GM12878 (cell line): ENCODE data around the gene NBEA. TPM values are rescaled to one million over a fixed set of nuclear protein-coding genes. Genes with fewer than 3 reads are reported as not detected.

Experiments used
- ATAC-seq: fragments of 200-7000 bp; cut with Tn5 transposase; 3 replicates; pipeline ENCODE4 v1.9.1; 2020; ENCODE audit warnings: mild to moderate bottlenecking, moderate library complexity
- BruUV-seq: library from RNA; stranded (reverse); fragments of 400-500 nt; replicated peaks from 2 replicates; lab custom pipeline; 2021; lab: Mats Ljungman, UMichigan
- CTCF ChIA-PET: fragments of 300-600 bp; sonication (Branson Sonifier 250); formaldehyde crosslinking; extraction: SDS; loops from one replicate; lab custom pipeline; 2021; ENCODE audit warnings: inconsistent platforms; lab: Yijun Ruan, JAX
- POLR2A ChIA-PET: fragments of 350-600 bp; formaldehyde crosslinking; extraction: SDS; loops from one replicate; lab custom pipeline; 2021; ENCODE audit warnings: inconsistent platforms; lab: Charles Lee
- RAD21 ChIA-PET: fragments of 300-600 bp; sonication (Branson Sonifier 250); formaldehyde crosslinking; loops from one replicate; lab custom pipeline; 2023; ENCODE audit warnings: antibody characterized with exemption; ENCODE audit not compliant: unreplicated experiment; lab: Charles Lee
- SMC1A ChIA-PET: fragments of 300-600 bp; sonication (Branson Sonifier 250); formaldehyde crosslinking; loops from one replicate; lab custom pipeline; 2023; ENCODE audit not compliant: unreplicated experiment, uncharacterized antibody; lab: Charles Lee
- DNase-seq: peaks from one replicate; pipeline ENCODE4 v3.0.0-alpha.2; 2011; ENCODE audit warnings: low read depth, low spot score
- FAIRE-seq: peaks from 3 replicates; lab custom pipeline; 2011; peaks lifted over from hg19 to GRCh38; lab: Jason Lieb, UNC
- H2AFZ ChIP-seq: 2 replicates; pipeline ENCODE4 v1.6.0; 2011; ENCODE audit warnings: low read depth, low read length, control low read depth; ENCODE audit not compliant: control insufficient read depth
- H3K27ac ChIP-seq: 2 replicates; pipeline ENCODE4 v1.5.1; 2011; ENCODE audit warnings: control low read depth; ENCODE audit not compliant: control insufficient read depth, insufficient read depth
- H3K27me3 ChIP-seq, 2 experiments: replicated peaks in 1 of 2; 2 replicates each; pipeline versions ENCODE4 v1.6.0 to v1.6.1; 2011; ENCODE audit warnings: low read length in 1 of 2; ENCODE audit not compliant: control insufficient read depth in 2 of 2, insufficient read depth in 2 of 2
- H3K36me3 ChIP-seq, 2 experiments: 2 replicates each; pipeline ENCODE4 v1.5.1; 2011; ENCODE audit warnings: low read length in 1 of 2; ENCODE audit not compliant: control insufficient read depth in 2 of 2, insufficient read depth in 2 of 2
- H3K4me1 ChIP-seq: 2 replicates; pipeline ENCODE4 v1.6.1; 2011; ENCODE audit warnings: mild to moderate bottlenecking, low read length, moderate library complexity, mixed read lengths; ENCODE audit not compliant: control insufficient read depth, insufficient read depth
- H3K4me2 ChIP-seq: 2 replicates; pipeline ENCODE4 v1.6.0; 2011; ENCODE audit warnings: control low read depth; ENCODE audit not compliant: control insufficient read depth, insufficient read depth
- H3K4me3 ChIP-seq: fragments of 200-600 bp; sonication (generic); 2 replicates; pipeline ENCODE4 v1.5.1; 2016
- H3K79me2 ChIP-seq: 2 replicates; pipeline ENCODE4 v1.6.0; 2011; ENCODE audit warnings: low read length; ENCODE audit not compliant: control insufficient read depth, insufficient read depth
- H3K9ac ChIP-seq: 2 replicates; pipeline ENCODE4 v1.8.0; 2011; ENCODE audit warnings: low read length, control low read depth, mixed read lengths; ENCODE audit not compliant: control insufficient read depth, insufficient read depth
- H3K9me3 ChIP-seq: replicated peaks from 3 replicates; pipeline ENCODE4 v1.5.1; 2011; ENCODE audit warnings: mild to moderate bottlenecking, low read length; ENCODE audit not compliant: control insufficient read depth, insufficient read depth
- H4K20me1 ChIP-seq: 2 replicates; pipeline ENCODE4 v1.6.0; 2011; ENCODE audit not compliant: control insufficient read depth, insufficient read depth
- CREB1 ChIP-seq: IDR thresholded peaks from 2 replicates; pipeline ENCODE4 v1.6.1; 2012; ENCODE audit warnings: low read depth, mild to moderate bottlenecking, inconsistent platforms
- E4F1 ChIP-seq: fragments of 450-650 bp; IDR thresholded peaks from 2 replicates; pipeline ENCODE4 v1.6.1; 2018; ENCODE audit warnings: borderline replicate concordance, mild to moderate bottlenecking; ENCODE audit not compliant: partially characterized antibody
- ESRRA ChIP-seq: IDR thresholded peaks from 2 replicates; pipeline ENCODE4 v1.6.1; 2012; ENCODE audit warnings: mild to moderate bottlenecking, low read length, improper control_type of control experiment
- KDM1A ChIP-seq: fragments of 200-600 bp; sonication (generic); IDR thresholded peaks from 2 replicates; pipeline ENCODE4 v1.6.1; 2016; ENCODE audit warnings: borderline replicate concordance
- NFXL1 ChIP-seq: fragments of 450-650 bp; IDR thresholded peaks from 2 replicates; pipeline ENCODE4 v1.6.1; 2017; ENCODE audit warnings: antibody characterized with exemption, mild to moderate bottlenecking, borderline replicate concordance
- SP1 ChIP-seq: IDR thresholded peaks from one replicate; pipeline ENCODE4 v1.6.1; 2011; ENCODE audit warnings: low read depth, low read length
- TAF1 ChIP-seq: IDR thresholded peaks from 2 replicates; pipeline ENCODE4 v1.6.1; 2011; ENCODE audit warnings: mild to moderate bottlenecking, low read depth, low read length, borderline replicate concordance
- USF1 ChIP-seq: IDR thresholded peaks from 2 replicates; pipeline ENCODE4 v1.6.1; 2011; ENCODE audit warnings: borderline replicate concordance, low read depth, mild to moderate bottlenecking, moderate library complexity, mixed read lengths, low read length; ENCODE audit not compliant: insufficient read depth; ENCODE audit errors: extremely low read length
- YY1 ChIP-seq: IDR thresholded peaks from 2 replicates; pipeline ENCODE4 v1.6.1; 2011; ENCODE audit warnings: low read depth, mild to moderate bottlenecking, low read length
- ZBTB11 ChIP-seq: fragments of 450-650 bp; formaldehyde crosslinking; IDR thresholded peaks from 2 replicates; pipeline ENCODE4 v1.5.0; 2022; ENCODE audit warnings: mild to moderate bottlenecking, missing genetic modification characterization
- ZNF384 ChIP-seq: IDR thresholded peaks from 2 replicates; pipeline ENCODE4 v1.6.1; 2012; ENCODE audit warnings: low read depth, mild to moderate bottlenecking, low read length, improper control_type of control experiment, borderline replicate concordance
- ZNF592 ChIP-seq: fragments of 450-650 bp; IDR thresholded peaks from 2 replicates; pipeline ENCODE4 v1.6.1; 2017; ENCODE audit warnings: mild to moderate bottlenecking, moderate library complexity
- WGBS: methylation state at CpG from one replicate; pipeline ENCODE4 v1.1.6; 2016; ENCODE audit warnings: low lambda C conversion rate; ENCODE audit not compliant: insufficient replicate concordance, insufficient coverage; ENCODE audit errors: missing lambda C conversion rate; 5-methylcytosine and 5-hydroxymethylcytosine counted together
- in situ Hi-C: fragments of 300-500 bp; cut with MboI; formaldehyde crosslinking; loops from 9 replicates; pipeline ENCODE4 v1.14.3; 2018; ENCODE audit warnings: mixed read lengths
- intact Hi-C: fragments of 100-400 bp; cut with micrococcal nuclease; formaldehyde crosslinking; loops from one replicate; pipeline ENCODE4 v1.14.2; 2022; ENCODE audit not compliant: unreplicated experiment
- polyA plus RNA-seq, 11 experiments: library from polyadenylated mRNA; depleted of rRNA in 4 of 11; unstranded in 6 of 11; stranded (reverse) in 5 of 11; fragments of >200 nt; fragmentation: Nextera tagmentation in 4 of 11; fragmentation: Illumina TruSeq in 1 of 11; extraction: Ambion mirVana in 4 of 11; extraction: Trizol in 1 of 11; gene quantifications; 1 replicate in 1 of 11; 2 replicates in 10 of 11; pipeline versions ENCODE4 v1.2.1 to v1.2.3, GENCODE V29; 2011 to 2016; ENCODE audit warnings: inconsistent platforms in 2 of 11, missing spikeins in 2 of 11, low read depth in 1 of 11
- total RNA-seq, 4 experiments: library from RNA; depleted of rRNA in 3 of 4; stranded (reverse); fragments of >200 nt in 3 of 4; fragmentation: Illumina TruSeq in 1 of 4; extraction: Trizol in 1 of 4; gene quantifications; 2 replicates each; pipeline versions ENCODE4 v1.2.1 to v1.2.3, GENCODE V29; 2013 to 2021

The NBEA gene
- total and polyA plus RNA-seq, 10 of the 15 experiments (the other 5 are each of a cell fraction or from before 2014, with no cell fraction given): 0.23 to 3.6 (median 0.55) TPM

GRCh38 chr13:35646056-35646774, 704.1 kb downstream of the NBEA start:
- no peaks in the 10 kb centered on the region for H4K20me1 ChIP-seq
- H3K9me3 ChIP-seq: no peaks in the 10 kb centered on the region
- H3K9ac ChIP-seq: no peak overlapping the region
- H3K36me3 ChIP-seq: no peaks in the 10 kb centered on the region
- no peak overlapping the region for H3K4me2 ChIP-seq
- ATAC-seq (no peak), DNase-seq (no peak), FAIRE-seq (no peak)
- H3K4me3 ChIP-seq: no peak overlapping the region
- intact Hi-C loops (no loop called here), in situ Hi-C loops (no loop called here)
- no TSS peak for BruUV-seq
- 13% methylated on average over 7 of the region's 7 CpGs for WGBS
- H3K27me3 ChIP-seq: no peaks in the 10 kb centered on the region
- ChIA-PET RAD21 (no interaction called here), CTCF (interaction anchor here (1.6 kb wide), 1 partner anchor 7 kb away, joined by 5 read pairs; no protein-coding TSS in a partner anchor), SMC1A (interaction anchor here (0.6 kb wide), 1 partner anchor 142 kb away, joined by 3 read pairs; no protein-coding TSS in a partner anchor), POLR2A (no interaction called here)
- no peak overlapping the region for H2AFZ ChIP-seq
- H3K79me2 ChIP-seq: no peaks in the 10 kb centered on the region
- no peak overlapping the region for H3K27ac ChIP-seq
- H3K4me1 ChIP-seq: no peaks in the 10 kb centered on the region
- TF ChIP-seq NFXL1 (no peak), SP1 (no peak), USF1 (no peak), ZNF384 (no peak), CREB1 (no peak), YY1 (no peak), E4F1 (no peak), ZNF592 (no peak), ESRRA (no peak), KDM1A (no peak), TAF1 (no peak), ZBTB11 (CRISPR knock-in tag) (no peak)
